ENCODE measurements around the gene SIRT3. TPM values are rescaled to one million over a fixed set of nuclear protein-coding genes. Genes with fewer than 3 reads are reported as not detected.

Gene SIRT3
- total and polyA plus RNA-seq, 2 of the 4 experiments (the other 2 are of a cell fraction) = 5.4 to 18.6 TPM

DNA sequence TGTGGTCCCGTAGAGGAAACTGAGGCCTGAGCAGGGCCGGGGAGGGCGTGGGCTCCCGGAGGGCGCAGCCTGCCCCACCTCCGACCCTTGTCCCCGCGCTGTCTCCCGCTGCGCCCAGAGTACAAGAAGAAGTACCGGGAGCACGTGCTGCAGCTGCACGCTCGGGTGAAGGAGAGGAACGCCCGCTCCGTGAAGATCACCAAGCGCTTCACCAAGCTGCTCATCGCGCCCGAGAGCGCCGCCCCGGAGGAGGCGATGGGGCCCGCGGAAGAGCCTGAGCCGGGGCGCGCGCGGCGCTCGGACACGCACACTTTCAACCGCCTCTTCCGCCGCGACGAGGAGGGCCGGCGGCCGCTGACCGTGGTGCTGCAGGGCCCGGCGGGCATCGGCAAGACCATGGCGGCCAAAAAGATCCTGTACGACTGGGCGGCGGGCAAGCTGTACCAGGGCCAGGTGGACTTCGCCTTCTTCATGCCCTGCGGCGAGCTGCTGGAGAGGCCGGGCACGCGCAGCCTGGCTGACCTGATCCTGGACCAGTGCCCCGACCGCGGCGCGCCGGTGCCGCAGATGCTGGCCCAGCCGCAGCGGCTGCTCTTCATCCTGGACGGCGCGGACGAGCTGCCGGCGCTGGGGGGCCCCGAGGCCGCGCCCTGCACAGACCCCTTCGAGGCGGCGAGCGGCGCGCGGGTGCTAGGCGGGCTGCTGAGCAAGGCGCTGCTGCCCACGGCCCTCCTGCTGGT is 44.0 kb upstream of the SIRT3 start:
- H3K4ac ChIP-seq (ENCODE audit: low read depth, low read length) = no peak overlapping the region
- no peaks in the 10 kb centered on the region for H3K4me1 ChIP-seq (ENCODE audit: control insufficient read depth, insufficient read depth, low read length)
- DNase-seq (peak; percentile 30), ATAC-seq (ENCODE audit: low read depth) (peak; percentile 78)
- H2AK5ac ChIP-seq (ENCODE audit: low read depth, low read length) = no peak overlapping the region
- no peak overlapping the region for H4K5ac ChIP-seq (ENCODE audit: low read depth, low read length)
- H3K9me3 ChIP-seq (ENCODE audit: control insufficient read depth, insufficient read depth, low read length) = peaks cover 4% of the 10 kb centered on the region
- H3K18ac ChIP-seq (ENCODE audit: low read depth, low read length) = no peak overlapping the region
- no peak overlapping the region for H3K4me3 ChIP-seq (ENCODE audit: insufficient read depth, low read depth, low read length)
- no peak overlapping the region for H3K23ac ChIP-seq (ENCODE audit: low read depth, low read length)
- H2BK5ac ChIP-seq (ENCODE audit: low read depth, low read length, poor library complexity, severe bottlenecking) = no peak overlapping the region
- H3K27me3 ChIP-seq (ENCODE audit: control insufficient read depth, insufficient read depth, low read length) = peaks cover 71% of the 10 kb centered on the region
- H2AK9ac ChIP-seq (replicated peaks; ENCODE audit: low read depth, low read length, poor library complexity) = no peak overlapping the region
- H3K14ac ChIP-seq (replicated peaks; ENCODE audit: low read depth, low read length) = no peak overlapping the region
- BruUV-seq (replicated peaks) = no TSS peak
- intact Hi-C loops (cut with micrococcal nuclease) (no loop called here), in situ Hi-C loops (cut with MboI; ENCODE audit: low sequenced_read_pairs) (loop anchor here (5.0 to 10.0 kb wide), 2 partner anchors 38 to 55 kb away; no protein-coding TSS in a partner anchor), dilution Hi-C loops (cut with HindIII; ENCODE audit: low sequenced_read_pairs, unreplicated experiment) (no loop called here)
- H4K20me1 ChIP-seq (ENCODE audit: insufficient read depth, low read length) = no peaks in the 10 kb centered on the region
- no peak overlapping the region for H2BK15ac ChIP-seq (ENCODE audit: low read depth, low read length)
- H3K9ac ChIP-seq (ENCODE audit: low read depth, low read length) = no peak overlapping the region
- no peak overlapping the region for H2BK120ac ChIP-seq (ENCODE audit: low read depth, low read length)
- no peak overlapping the region for H3K56ac ChIP-seq (ENCODE audit: extremely low read depth, insufficient read depth, low read length)
- H2BK20ac ChIP-seq (ENCODE audit: low read depth, low read length) = no peak overlapping the region
- WGBS, 2 experiments (ENCODE audit: extremely low coverage in 2 of 2, insufficient read length in 1 of 2) = 3% methylated on average over 55 of the region's 85 CpGs; no CpG with 5 or more reads in 1 of the 2 experiments
- H4K91ac ChIP-seq (ENCODE audit: insufficient read depth, low read depth, low read length) = no peak overlapping the region
- peak overlapping the region; percentile 3 for H2AFZ ChIP-seq (replicated peaks; ENCODE audit: low read length, poor library complexity)
- no peak overlapping the region for H3K4me2 ChIP-seq (ENCODE audit: low read depth, low read length)
- no peak overlapping the region for H4K8ac ChIP-seq (ENCODE audit: low read depth in 2 of 2, low read length in 2 of 2)
- no peaks in the 10 kb centered on the region for H3K36me3 ChIP-seq (ENCODE audit: control insufficient read depth, insufficient read depth, low read length)
- CTCF ChIA-PET = no interaction called here
- POLR2A ChIA-PET (ENCODE audit: unreplicated experiment) = interaction anchor here (0.5 kb wide), 1 partner anchor 9 kb away, joined by 3 read pairs; the partner anchor contains the start of gene PGGHG
- H3K9me1 ChIP-seq (ENCODE audit: insufficient read depth, low read length) = no peaks in the 10 kb centered on the region
- H3K27ac ChIP-seq (ENCODE audit: insufficient read depth, low read length) = no peak overlapping the region
- H3K79me1 ChIP-seq (ENCODE audit: low read depth in 1 of 2, low read length in 2 of 2) = no peaks in the 10 kb centered on the region
- TF ChIP-seq, protein P1, sequence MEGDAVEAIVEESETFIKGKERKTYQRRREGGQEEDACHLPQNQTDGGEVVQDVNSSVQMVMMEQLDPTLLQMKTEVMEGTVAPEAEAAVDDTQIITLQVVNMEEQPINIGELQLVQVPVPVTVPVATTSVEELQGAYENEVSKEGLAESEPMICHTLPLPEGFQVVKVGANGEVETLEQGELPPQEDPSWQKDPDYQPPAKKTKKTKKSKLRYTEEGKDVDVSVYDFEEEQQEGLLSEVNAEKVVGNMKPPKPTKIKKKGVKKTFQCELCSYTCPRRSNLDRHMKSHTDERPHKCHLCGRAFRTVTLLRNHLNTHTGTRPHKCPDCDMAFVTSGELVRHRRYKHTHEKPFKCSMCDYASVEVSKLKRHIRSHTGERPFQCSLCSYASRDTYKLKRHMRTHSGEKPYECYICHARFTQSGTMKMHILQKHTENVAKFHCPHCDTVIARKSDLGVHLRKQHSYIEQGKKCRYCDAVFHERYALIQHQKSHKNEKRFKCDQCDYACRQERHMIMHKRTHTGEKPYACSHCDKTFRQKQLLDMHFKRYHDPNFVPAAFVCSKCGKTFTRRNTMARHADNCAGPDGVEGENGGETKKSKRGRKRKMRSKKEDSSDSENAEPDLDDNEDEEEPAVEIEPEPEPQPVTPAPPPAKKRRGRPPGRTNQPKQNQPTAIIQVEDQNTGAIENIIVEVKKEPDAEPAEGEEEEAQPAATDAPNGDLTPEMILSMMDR (conservative IDR thresholded peaks at IDR 0.05; ENCODE audit: low read depth, low read length) = no peak
- TF ChIP-seq SMC3 (IDR thresholded peaks at IDR 0.05; ENCODE audit: low read depth, low read length) (no peak), NFE2L2 (IDR thresholded peaks at IDR 0.05; ENCODE audit: low read depth, low read length) (no peak), BHLHE40 (IDR thresholded peaks at IDR 0.05; ENCODE audit: low read depth, low read length) (no peak; the same call in 1 of the 2 replicates), CHD1 (IDR thresholded peaks at IDR 0.05; ENCODE audit: low read depth, low read length) (no peak), MAFK (IDR thresholded peaks at IDR 0.05; ENCODE audit: low read depth, low read length) (no peak), RAD21 (IDR thresholded peaks at IDR 0.05; ENCODE audit: low read length) (no peak), POLR2A (IDR thresholded peaks at IDR 0.05; ENCODE audit: low read depth, low read length) (no peak), CEBPB (IDR thresholded peaks at IDR 0.05; ENCODE audit: low read depth, low read length) (no peak), FOS (IDR thresholded peaks at IDR 0.05; ENCODE audit: low read depth, low read length) (no peak), RCOR1 (IDR thresholded peaks at IDR 0.05; ENCODE audit: insufficient replicate concordance, low read length) (no peak), MAZ (IDR thresholded peaks at IDR 0.05; ENCODE audit: borderline replicate concordance, low read depth, low read length) (no peak)
- TF ChIP-seq, protein P2, sequence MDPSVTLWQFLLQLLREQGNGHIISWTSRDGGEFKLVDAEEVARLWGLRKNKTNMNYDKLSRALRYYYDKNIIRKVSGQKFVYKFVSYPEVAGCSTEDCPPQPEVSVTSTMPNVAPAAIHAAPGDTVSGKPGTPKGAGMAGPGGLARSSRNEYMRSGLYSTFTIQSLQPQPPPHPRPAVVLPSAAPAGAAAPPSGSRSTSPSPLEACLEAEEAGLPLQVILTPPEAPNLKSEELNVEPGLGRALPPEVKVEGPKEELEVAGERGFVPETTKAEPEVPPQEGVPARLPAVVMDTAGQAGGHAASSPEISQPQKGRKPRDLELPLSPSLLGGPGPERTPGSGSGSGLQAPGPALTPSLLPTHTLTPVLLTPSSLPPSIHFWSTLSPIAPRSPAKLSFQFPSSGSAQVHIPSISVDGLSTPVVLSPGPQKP (IDR thresholded peaks at IDR 0.05; ENCODE audit: borderline replicate concordance, low read depth, low read length) = no peak
- TF ChIP-seq, protein P3, sequence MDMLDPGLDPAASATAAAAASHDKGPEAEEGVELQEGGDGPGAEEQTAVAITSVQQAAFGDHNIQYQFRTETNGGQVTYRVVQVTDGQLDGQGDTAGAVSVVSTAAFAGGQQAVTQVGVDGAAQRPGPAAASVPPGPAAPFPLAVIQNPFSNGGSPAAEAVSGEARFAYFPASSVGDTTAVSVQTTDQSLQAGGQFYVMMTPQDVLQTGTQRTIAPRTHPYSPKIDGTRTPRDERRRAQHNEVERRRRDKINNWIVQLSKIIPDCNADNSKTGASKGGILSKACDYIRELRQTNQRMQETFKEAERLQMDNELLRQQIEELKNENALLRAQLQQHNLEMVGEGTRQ (IDR thresholded peaks at IDR 0.05; ENCODE audit: low read depth, low read length) = no peak

All from IMR-90 (cell line).